Keratinocyte (primary cell): ENCODE measurements around the gene CCDC3.

Experiments
- CTCF ChIP-seq, 3 experiments: IDR thresholded peaks in 1 of 3; conservative IDR thresholded peaks in 1 of 3; optimal IDR thresholded peaks in 1 of 3; 2 replicates in 2 of 3; 3 replicates in 1 of 3; pipeline versions ENCODE3 to v1.5.1; 2011; ENCODE audit warnings: low read length in 3 of 3, mild to moderate bottlenecking in 3 of 3, moderate library complexity in 2 of 3, control low read depth in 1 of 3, inconsistent platforms in 1 of 3; ENCODE audit not compliant: insufficient read depth in 2 of 3; ENCODE audit errors: extremely low read depth in 1 of 3
- EZH2 ChIP-seq: IDR thresholded peaks from one replicate; pipeline ENCODE4 v1.6.1; 2012; ENCODE audit warnings: inconsistent platforms, mild to moderate bottlenecking, low read length, moderate library complexity

DNA sequence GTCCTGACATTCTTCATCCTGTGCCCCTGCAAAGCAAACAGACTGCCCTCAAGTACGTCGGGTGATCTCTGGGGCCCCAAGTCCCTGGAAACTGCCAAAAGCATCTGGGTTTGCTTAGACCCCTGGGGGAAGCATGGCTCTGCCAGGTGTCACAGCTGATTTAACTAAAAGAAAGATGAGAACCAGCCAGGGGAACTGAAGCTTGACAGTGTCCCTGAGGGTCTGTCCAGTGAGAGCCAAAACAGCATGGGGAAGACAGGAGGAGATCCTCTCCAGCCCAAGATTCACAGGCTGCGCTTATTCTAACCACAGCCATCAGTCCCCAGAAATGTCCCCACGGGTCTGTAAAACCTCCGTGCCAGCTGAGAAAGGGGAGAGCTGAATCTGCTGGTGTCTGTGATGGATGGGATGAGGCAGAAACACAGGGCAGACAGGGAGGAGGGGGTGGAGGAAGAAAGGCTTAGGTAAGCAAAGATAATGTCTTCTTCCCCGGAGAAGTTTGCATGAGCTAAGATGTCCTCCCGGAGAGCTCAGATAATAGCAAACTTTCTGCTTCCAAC, 21.3 kb downstream of the CCDC3 start:
- TF ChIP-seq CTCF (optimal IDR thresholded peaks at IDR 0.05 in 1 of 3, IDR thresholded peaks at IDR 0.05 in 1 of 3, conservative IDR thresholded peaks at IDR 0.05 in 1 of 3; ENCODE audit: extremely low read depth in 1 of 3, insufficient read depth in 2 of 3, low read length in 3 of 3) (no peak), EZH2 (no peak)
